GM18951 (cell line): ENCODE results near the gene KLK13.

Source experiments
- POLR2A ChIP-seq: IDR thresholded peaks from 4 replicates; pipeline ENCODE4 v1.6.1; 2011; ENCODE audit warnings: mild to moderate bottlenecking; ENCODE audit not compliant: insufficient read length, insufficient read depth; ENCODE audit errors: extremely low read depth
- in situ Hi-C: fragments of 300-500 bp; cut with MboI; formaldehyde crosslinking; loops from one replicate; pipeline ENCODE4 v1.12.0; 2022; ENCODE audit warnings: low sequenced_read_pairs, mixed read lengths, inconsistent platforms; ENCODE audit not compliant: unreplicated experiment

The KLK13 gene

DNA sequence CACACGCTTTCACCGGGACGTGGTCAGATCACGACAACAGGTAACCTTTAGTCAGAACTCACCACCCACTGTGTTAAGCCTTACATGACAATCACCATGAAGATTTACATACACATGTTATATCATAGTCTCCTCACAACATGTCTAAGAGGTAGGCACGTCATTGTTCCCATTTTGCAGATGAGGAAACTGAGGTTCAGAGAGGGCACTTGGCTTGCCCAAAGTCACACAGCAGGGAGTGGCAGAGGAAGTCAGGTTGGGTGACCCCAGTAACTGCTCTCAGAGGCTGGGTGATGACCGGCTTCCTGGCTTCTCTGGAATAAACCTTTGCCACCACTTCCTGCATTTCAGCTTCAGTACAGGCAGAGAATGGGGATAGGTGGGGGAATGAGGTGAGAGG is 50.6 kb downstream of the KLK13 start:
- in situ Hi-C loops = no loop called here
- no peak for TF ChIP-seq POLR2A

DNA sequence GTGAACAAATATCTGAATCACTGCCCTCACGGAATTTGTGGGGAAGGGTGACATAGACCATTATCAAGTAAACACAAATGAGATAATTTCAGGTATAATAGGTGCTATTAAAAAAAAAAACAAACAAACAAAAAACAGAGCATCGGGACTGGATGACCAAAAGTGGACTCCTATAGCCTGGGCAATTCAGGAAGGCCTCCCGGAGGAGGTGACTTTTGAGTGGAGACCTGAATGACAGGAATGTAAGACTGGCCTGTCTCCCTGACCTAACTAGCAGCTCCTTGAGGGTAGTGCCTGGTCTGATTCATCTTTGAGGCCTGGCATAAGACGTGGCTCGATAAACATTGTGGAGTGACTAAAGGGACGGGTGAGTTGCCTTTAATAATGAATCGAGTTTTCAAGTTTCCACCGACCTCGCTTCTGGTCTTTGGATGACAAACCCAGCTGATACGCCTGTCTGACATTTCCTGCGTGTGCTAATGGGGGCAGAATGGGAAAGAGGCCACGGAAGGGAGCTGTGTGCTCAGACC is 52.2 kb downstream of the KLK13 start:
- in situ Hi-C loops = no loop called here
- TF ChIP-seq POLR2A = no peak

DNA sequence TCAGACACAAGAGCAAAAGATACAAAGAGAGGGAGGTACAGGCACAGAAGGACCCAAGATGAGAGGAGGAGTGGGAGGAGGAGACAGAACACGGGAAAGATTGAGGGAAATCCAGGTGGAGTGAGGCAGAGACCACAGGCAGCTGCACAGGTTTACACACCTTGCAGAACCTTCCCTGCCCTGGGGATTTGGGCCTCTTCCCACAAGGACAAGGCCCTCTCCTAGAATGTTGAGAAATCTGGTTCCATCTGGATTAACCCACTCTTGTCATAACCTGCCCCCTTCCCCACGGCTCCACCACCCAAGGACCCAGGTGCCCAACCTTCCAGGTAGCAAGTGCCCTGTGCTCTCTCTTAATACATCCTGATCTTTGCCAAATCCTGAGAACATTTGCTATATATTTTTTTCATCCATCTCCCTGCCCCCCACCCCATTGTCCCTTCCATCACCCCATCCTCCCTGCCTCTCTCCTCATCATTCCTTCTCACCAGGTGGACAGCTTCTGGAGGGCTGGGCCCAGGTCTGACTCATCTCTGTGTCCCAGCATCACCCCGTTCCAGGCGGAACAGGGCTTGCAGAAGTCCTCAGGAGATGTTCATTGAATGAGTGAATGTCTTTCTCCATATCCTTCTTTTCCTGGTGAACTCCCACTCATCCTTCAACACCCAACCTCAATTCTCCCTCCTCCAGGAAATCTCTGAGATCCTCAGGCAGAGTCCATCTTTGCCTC is 54.7 kb downstream of the KLK13 start:
- in situ Hi-C loops = no loop called here
- TF ChIP-seq POLR2A = no peak

DNA sequence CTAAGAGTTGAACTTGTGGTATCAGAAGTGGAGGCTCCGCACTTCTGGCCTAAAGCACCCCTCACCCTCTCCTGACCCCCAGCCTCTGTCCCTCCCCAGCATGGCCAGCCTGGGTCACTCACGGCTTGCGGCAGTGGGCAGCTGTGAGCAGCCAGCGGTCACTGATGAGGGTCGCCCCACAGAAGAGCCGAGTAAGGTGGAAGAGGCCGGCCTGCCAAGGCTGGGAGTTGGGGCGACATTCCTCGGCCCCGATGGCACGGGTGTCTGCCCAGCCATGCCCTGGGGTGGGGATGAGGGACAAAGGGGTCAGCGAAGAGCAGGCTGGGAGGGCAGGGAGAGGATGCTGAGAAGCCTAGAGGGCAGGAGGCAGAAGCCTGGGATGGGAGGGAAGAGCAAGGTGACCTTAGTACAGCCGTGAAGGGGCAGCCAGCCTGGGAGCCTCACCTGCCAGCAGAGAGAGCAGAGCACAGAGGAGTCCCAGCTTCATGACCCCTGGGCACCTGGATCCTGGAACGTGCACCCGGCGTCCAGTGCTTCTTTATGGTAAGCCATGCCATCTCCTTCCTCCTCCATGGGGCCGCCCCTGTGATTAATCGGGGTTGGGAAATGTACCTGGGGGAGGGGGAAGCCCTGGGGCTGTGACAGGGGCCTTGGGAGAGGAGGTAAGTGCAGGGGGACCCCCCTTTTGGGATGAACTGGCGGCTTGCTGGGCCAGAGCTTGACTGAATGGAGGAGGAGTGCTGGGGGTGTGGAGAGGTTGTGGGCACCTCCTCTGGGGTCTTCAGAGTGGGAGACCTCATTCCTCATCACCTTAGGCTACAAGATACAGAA is 55.6 kb downstream of the KLK13 start:
- in situ Hi-C loops = no loop called here
- TF ChIP-seq POLR2A = no peak

DNA sequence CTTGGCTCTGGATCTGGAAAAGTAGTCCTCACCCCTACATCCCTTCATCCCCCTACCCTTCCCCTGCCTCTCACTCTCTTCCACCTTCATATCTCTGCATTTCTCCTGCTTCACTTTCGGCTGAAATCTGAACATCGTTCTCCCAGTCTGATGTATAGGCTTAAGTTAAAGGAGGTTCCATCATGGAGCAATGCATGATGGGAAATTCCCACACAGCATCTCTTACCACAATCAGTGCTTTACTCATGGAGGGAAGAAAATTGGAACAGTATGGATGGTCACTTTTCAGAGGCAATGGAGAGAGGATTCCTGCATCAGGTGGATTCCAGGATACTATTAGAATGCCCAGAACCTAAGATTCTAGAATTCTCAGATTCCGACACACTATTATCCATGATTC is 57.4 kb downstream of the KLK13 start:
- in situ Hi-C loops = no loop called here
- no peak for TF ChIP-seq POLR2A

DNA sequence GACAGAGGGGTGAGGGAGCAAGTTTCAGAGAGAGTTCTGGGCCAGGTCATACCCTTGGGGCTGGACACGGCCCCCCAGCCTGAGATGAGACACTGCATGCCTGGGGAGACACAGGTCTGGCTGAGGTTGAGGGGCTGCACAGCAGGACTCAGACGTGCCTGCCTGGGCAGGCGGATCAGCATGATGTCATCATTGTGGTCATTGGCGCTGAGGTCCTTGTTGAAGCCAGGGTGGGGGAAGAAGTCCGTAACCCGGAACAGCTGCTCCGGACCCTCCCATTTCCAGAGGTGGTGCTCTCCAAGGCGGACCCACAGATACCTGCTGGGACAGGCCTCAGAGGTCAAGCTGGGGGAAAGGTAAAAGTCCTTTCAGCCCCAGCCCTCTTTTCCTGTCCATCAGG is 58.5 kb downstream of the KLK13 start:
- in situ Hi-C loops = no loop called here
- TF ChIP-seq POLR2A = no peak
